K562 (cell line): ENCODE results near the gene VPS45. TPM values are rescaled to one million over a fixed set of nuclear protein-coding genes. Genes with fewer than 3 reads are reported as not detected.

ENCODE experiments used
- ATAC-seq: fragments of 200-7000 bp; cut with Tn5 transposase; 3 replicates; pipeline ENCODE4 v1.9.1; 2020; ENCODE audit warnings: moderate library complexity
- BruUV-seq: library from RNA; stranded (reverse); fragments of 400-500 nt; replicated peaks from 2 replicates; lab custom pipeline; 2021; lab: Mats Ljungman, UMichigan
- CTCF ChIA-PET: fragments of 300-600 bp; formaldehyde crosslinking; extraction: SDS; loops from one replicate; lab custom pipeline; 2021; ENCODE audit warnings: low intra/inter-chr PET ratio; lab: Yijun Ruan, JAX
- POLR2A ChIA-PET: fragments of 300-600, 350-650 bp; sonication (Branson Sonifier 250); formaldehyde crosslinking; extraction: SDS; loops from one replicate; lab custom pipeline; 2021; ENCODE audit warnings: antibody characterized with exemption, inconsistent platforms; lab: Yijun Ruan, JAX
- DNase-seq, 4 experiments: peaks; one replicate each; pipeline versions ENCODE4 v3.0.0 to v3.0.0-alpha.2; 2011 to 2018; ENCODE audit warnings: low spot score in 3 of 4, mixed read lengths in 3 of 4; ENCODE audit errors: extremely low read depth in 1 of 4
- FAIRE-seq: peaks from 2 replicates; lab custom pipeline; 2011; peaks lifted over from hg19 to GRCh38; lab: Jason Lieb, UNC
- H2AFZ ChIP-seq: 2 replicates; pipeline ENCODE4 v1.6.0; 2011; ENCODE audit warnings: low read depth, low read length, control low read depth, inconsistent platforms
- H3K27ac ChIP-seq: fragments of 200-600 bp; 3 replicates; pipeline ENCODE4 v1.8.0; 2011; ENCODE audit warnings: low read depth, mild to moderate bottlenecking, control low read depth, inconsistent platforms, low read length, moderate library complexity, mixed read lengths; ENCODE audit errors: extremely low read depth
- H3K27me3 ChIP-seq, 2 experiments: fragments of 300-600 bp in 1 of 2; 2 replicates in 1 of 2; 3 replicates in 1 of 2; pipeline versions ENCODE4 v1.6.0 to v1.8.0; 2011; ENCODE audit warnings: inconsistent platforms in 2 of 2, low read length in 2 of 2, mild to moderate bottlenecking in 1 of 2, mixed read lengths in 1 of 2, moderate library complexity in 1 of 2; ENCODE audit not compliant: control insufficient read depth in 2 of 2, insufficient read depth in 2 of 2
- H3K36me3 ChIP-seq: fragments of 300-600 bp; 3 replicates; pipeline ENCODE4 v1.8.0; 2011; ENCODE audit warnings: mild to moderate bottlenecking, low read length, inconsistent platforms; ENCODE audit not compliant: control insufficient read depth, insufficient read depth
- H3K4me1 ChIP-seq, 2 experiments: fragments of 200-600 bp in 1 of 2; replicated peaks in 1 of 2; 2 replicates in 1 of 2; 3 replicates in 1 of 2; pipeline versions ENCODE4 v1.5.1 to v1.8.0; 2011; ENCODE audit warnings: inconsistent platforms in 2 of 2, low read length in 2 of 2, mild to moderate bottlenecking in 1 of 2, mixed read lengths in 1 of 2, moderate library complexity in 1 of 2; ENCODE audit not compliant: control insufficient read depth in 2 of 2, insufficient read depth in 2 of 2
- H3K4me2 ChIP-seq: 2 replicates; pipeline ENCODE4 v1.6.1; 2011; ENCODE audit warnings: low read length, control low read depth, inconsistent platforms, mixed read lengths; ENCODE audit not compliant: insufficient read depth
- H3K4me3 ChIP-seq: fragments of 200-600 bp; sonication (generic), shearing (Covaris generic); 2 replicates; pipeline ENCODE4 v1.5.1; 2016; ENCODE audit warnings: control low read depth, inconsistent platforms
- H3K79me2 ChIP-seq: fragments of 200-600 bp; 3 replicates; pipeline ENCODE4 v1.8.0; 2011; ENCODE audit warnings: low read length, inconsistent platforms; ENCODE audit not compliant: control insufficient read depth, insufficient read depth
- H3K9ac ChIP-seq, 2 experiments: 2 replicates each; pipeline versions ENCODE4 v1.6.0 to v1.6.1; 2011; ENCODE audit warnings: low read depth in 2 of 2, low read length in 2 of 2, control low read depth in 1 of 2, inconsistent platforms in 1 of 2, mild to moderate bottlenecking in 1 of 2, mixed read lengths in 1 of 2; ENCODE audit not compliant: insufficient read depth in 1 of 2
- H3K9me1 ChIP-seq: one replicate; pipeline ENCODE4 v1.6.0; 2011; ENCODE audit warnings: inconsistent platforms, mild to moderate bottlenecking, low read length, moderate library complexity; ENCODE audit not compliant: control insufficient read depth, insufficient read depth
- H3K9me3 ChIP-seq: replicated peaks from 2 replicates; pipeline ENCODE4 v1.5.1; 2011; ENCODE audit warnings: low read depth, low read length, inconsistent platforms; ENCODE audit not compliant: control insufficient read depth, insufficient read depth
- H4K20me1 ChIP-seq: replicated peaks from 2 replicates; pipeline ENCODE4 v1.6.1; 2011; ENCODE audit warnings: low read length, inconsistent platforms, mixed read lengths; ENCODE audit not compliant: control insufficient read depth, insufficient read depth
- CC2D1A ChIP-seq: fragments of 450-650 bp; IDR thresholded peaks from 2 replicates; pipeline ENCODE4 v1.6.1; 2017; ENCODE audit warnings: mild to moderate bottlenecking
- NFRKB ChIP-seq: fragments of 450-650 bp; IDR thresholded peaks from 2 replicates; pipeline ENCODE4 v1.6.1; 2016; ENCODE audit warnings: low read depth
- NFXL1 ChIP-seq: fragments of 450-650 bp; formaldehyde crosslinking; IDR thresholded peaks from 2 replicates; pipeline ENCODE4 v1.4.0; 2021; ENCODE audit warnings: mild to moderate bottlenecking
- PTBP1 ChIP-seq: fragments of 200-400 bp; formaldehyde crosslinking; IDR thresholded peaks from 2 replicates; pipeline ENCODE4 v1.6.1; 2017; ENCODE audit warnings: low read depth, low read length
- THRA ChIP-seq: fragments of 450-650 bp; IDR thresholded peaks from 2 replicates; pipeline ENCODE4 v1.6.1; 2017; ENCODE audit warnings: mild to moderate bottlenecking, moderate library complexity
- TSC22D4 ChIP-seq: fragments of 450-650 bp; IDR thresholded peaks from 2 replicates; pipeline ENCODE4 v1.6.1; 2016; ENCODE audit warnings: missing genetic modification characterization, missing biosample characterization, control low read depth
- WGBS: fragments of 100-300 bp; shearing (Covaris generic); methylation state at CpG from one replicate; pipeline ENCODE4 v1.1.6; 2016; ENCODE audit warnings: low coverage, mixed read lengths; ENCODE audit not compliant: insufficient coverage; ENCODE audit errors: missing lambda C conversion rate; 5-methylcytosine and 5-hydroxymethylcytosine counted together
- in situ Hi-C: fragments of 300-500 bp; cut with MboI; formaldehyde crosslinking; loops from 4 replicates; pipeline ENCODE4 v1.15.0; 2018; ENCODE audit warnings: inconsistent platforms, mixed read lengths
- intact Hi-C: fragments of 100-400 bp; cut with micrococcal nuclease; formaldehyde crosslinking; loops from 2 replicates; pipeline ENCODE4 v1.14.2; 2022
- polyA plus RNA-seq, 8 experiments: library from polyadenylated mRNA; depleted of rRNA in 4 of 8; stranded (reverse) in 5 of 8; unstranded in 3 of 8; fragments of >200 nt; fragmentation: Nextera tagmentation in 2 of 8; fragmentation: Illumina TruSeq in 1 of 8; extraction: Ambion mirVana in 2 of 8; extraction: Trizol in 1 of 8; gene quantifications; 2 replicates each; pipeline versions ENCODE4 v1.2.1 to v1.2.3, GENCODE V29; 2011 to 2014; ENCODE audit warnings: inconsistent platforms in 1 of 8, missing spikeins in 1 of 8
- total RNA-seq, 7 experiments: library from RNA; depleted of rRNA in 6 of 7; stranded (reverse); fragments of >200 nt in 6 of 7; fragmentation: Illumina TruSeq in 2 of 7; extraction: Trizol in 2 of 7; gene quantifications; 2 replicates each; pipeline versions ENCODE4 v1.2.1 to v1.2.3, GENCODE V29; 2011 to 2021; ENCODE audit warnings: low replicate concordance in 1 of 7

VPS45 gene
- total and polyA plus RNA-seq, 9 of the 15 experiments (the other 6 are each of a cell fraction or from before 2014, with no cell fraction given), result 17.9 to 48.2 (median 34.4) TPM

- no peak overlapping the region for H3K27ac ChIP-seq
- H3K36me3 ChIP-seq, result peaks cover 10% of the 10 kb centered on the region; the same call in 1 of the 3 replicates
- BruUV-seq, result no TSS peak
- FAIRE-seq, result no peak
- H3K27me3 ChIP-seq, result no peaks in the 10 kb centered on the region
- TF ChIP-seq THRA, result no peak
- TF ChIP-seq CC2D1A, result no peak
- TF ChIP-seq NFRKB, result no peak
- no peak for TF ChIP-seq TSC22D4 (tag)
- no peak for TF ChIP-seq NFXL1 (CRISPR knock-in tag)
- TF ChIP-seq PTBP1, result no peak
- TF ChIP-seq, all 486 proteins: peak for 0
- in situ Hi-C loops, result no loop called here
- Histone ChIP-seq H3K9me1 (no peaks in the 10 kb centered on the region), H3K79me2 (peaks cover 5% of the 10 kb centered on the region; the same call in 1 of the 3 replicates), H3K4me2 (no peak overlapping the region), H3K4me1 (peaks cover 13 to 24% of the 10 kb centered on the region in 2 experiments; a peak in 4 of 5 replicates), H4K20me1 (no peaks in the 10 kb centered on the region; the same call in 1 of the 2 replicates), H3K4me3 (no peak overlapping the region), H3K9me3 (no peaks in the 10 kb centered on the region), H2AFZ (no peak overlapping the region), H3K9ac (no peak overlapping the region)
- 77% methylated on average over 2 of the region's 2 CpGs for WGBS
- DNase-seq (no peak), ATAC-seq (no peak)
- POLR2A ChIA-PET, result interaction anchor here (0.7 to 5.3 kb wide), 4 partner anchors 11 to 265 kb away, joined by 3 to 57 read pairs (median 4); a partner anchor contains a TSS
- intact Hi-C loops, result no loop called here
- CTCF ChIA-PET, result no interaction called here
Measured at GRCh38 chr1:150152182-150152536, 84.6 kb downstream of the VPS45 start.
